ENCODE data around the gene MACF1.
"Not testable (repeated sequence)": the region's sequence is repeated elsewhere in the genome, so short reads cannot be mapped to it uniquely, and the experiment has no call there.

Gene MACF1

GRCh38 chr1:39181311-39181710 lies 23.2 kb upstream of the MACF1 start:
- DNase-seq (ENCODE audit: low read depth) = no peak

- DNase-seq (ENCODE audit: low read depth) = no peak
These were observed 21.7 kb upstream of the MACF1 start for GRCh38 chr1:39182804-39183203.

- peak; percentile 81 for DNase-seq (ENCODE audit: low read depth)
These were observed 20.8 kb upstream of the MACF1 start for GRCh38 chr1:39183503-39184353.

DNA sequence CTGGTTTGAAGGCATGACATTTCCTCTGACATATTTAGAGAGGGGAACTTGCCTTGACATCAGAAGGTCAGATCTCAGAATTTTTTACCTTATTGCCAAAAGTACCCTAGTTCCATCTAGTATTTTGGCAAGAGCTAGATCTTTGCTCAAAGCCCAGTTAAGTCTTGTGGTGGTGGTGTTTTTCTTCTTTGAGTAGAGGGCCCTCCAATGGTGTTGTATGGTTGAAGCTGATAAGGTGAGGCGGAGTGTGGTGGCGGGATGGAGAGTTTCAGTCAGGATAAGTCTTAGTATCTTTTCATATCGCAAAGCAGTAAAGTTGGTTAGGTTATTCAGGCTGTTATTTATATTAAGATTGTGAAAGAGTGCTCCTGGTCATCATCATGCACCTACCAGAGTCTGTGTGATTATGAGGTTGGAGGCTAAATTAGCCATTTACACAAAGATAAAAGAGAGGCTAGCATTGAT lies 20.1 kb upstream of the MACF1 start:
- no peak for DNase-seq (ENCODE audit: low read depth)

- no peak for DNase-seq (ENCODE audit: low read depth)
These were observed 17.0 kb upstream of the MACF1 start for GRCh38 chr1:39187275-39188046.

GRCh38 chr1:39189592-39190041 lies 14.9 kb upstream of the MACF1 start:
- DNase-seq (ENCODE audit: low read depth) = no peak

GRCh38 chr1:39190096-39190495 lies 14.4 kb upstream of the MACF1 start:
- no peak for DNase-seq (ENCODE audit: low read depth)

- DNase-seq (ENCODE audit: low read depth) = no peak
These were observed 10.0 kb upstream of the MACF1 start for GRCh38 chr1:39194398-39195051.

DNA sequence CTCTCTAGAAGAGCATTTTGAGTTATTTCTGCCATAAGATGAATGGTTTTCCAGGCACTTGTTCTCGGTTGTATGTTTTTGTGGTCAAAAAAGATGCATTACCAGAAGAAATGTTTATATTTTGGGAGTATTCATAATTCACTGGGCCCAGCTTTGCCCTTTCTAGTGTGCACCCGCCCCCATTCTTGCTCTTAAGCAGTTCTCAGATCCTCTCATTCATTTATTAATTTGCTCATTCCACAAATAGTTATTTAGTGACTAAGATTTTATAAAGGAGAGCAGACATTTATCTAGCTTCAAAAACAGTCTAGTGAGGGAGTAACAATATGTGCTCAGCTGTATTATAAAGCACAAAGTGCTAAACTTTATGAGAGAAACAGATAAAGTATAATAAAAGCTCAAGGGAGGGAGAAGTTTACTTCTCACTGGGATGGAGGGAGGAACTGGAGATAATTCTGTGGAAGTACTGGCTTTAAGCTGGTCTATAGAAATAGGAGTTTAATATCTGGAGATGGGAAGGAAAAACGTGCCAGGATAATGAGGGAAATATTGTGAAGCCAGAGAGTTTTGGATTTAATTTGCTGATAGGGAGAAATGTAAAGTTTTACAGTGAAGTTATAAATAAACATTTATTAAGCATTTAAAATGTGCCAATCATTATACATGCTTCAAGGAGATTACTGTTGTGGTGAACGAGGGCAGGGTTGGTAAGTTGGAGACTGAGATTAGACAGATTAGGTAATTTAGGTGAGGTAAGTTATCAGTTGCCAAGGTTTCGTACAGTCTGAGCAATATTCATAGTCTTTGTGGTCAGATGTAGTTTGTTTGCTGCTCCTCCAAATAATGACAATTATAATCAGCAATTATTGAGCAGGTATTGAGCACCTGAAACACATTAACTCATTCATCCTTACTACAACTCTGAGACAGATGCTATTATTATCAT lies 9.1 kb upstream of the MACF1 start:
- peak; percentile 39 for DNase-seq (ENCODE audit: low read depth)

DNA sequence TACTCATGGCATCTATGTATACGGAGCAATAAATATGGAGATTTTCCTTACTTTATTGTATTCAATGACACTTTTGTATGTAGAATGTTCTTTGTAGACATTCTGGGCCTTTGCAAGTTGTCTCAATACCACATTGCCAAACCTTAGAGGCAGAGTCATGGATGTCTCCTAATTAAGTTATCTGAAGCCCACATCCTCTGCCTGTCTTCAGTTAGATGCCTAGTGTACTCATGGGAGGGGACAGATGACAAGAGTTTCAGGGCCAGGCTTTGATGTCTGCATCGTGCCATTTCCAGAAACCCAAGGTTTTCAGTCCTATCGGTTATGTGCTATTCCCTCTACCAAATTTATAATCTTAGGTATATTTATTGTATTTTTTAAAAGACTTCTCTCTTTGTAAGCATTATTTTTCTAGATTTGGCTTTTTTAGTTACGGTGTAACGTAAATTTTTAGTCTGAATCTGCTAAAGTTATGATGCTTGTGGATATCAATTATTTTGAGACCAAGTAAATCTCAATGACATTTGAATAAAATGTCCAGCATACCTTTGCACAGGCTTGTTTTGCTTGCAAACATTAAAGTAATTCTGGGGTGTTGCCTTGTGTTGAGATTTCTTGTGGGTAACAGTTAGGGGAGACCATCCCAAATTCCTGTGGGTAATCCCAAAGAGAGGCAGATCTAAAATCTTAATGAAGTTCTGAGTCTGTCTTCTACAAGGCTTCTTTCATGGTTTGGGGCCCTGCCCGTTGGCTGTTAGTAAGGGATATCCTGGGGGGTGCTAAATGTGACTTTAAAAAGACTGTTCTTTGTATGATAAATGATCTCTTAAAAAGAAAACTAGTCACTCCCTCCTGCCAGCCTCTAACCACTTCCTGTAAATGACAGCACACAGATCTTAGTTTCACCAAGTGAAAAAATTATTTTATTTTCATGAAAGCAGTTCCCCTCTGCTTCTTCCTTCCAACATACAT lies 8.0 kb upstream of the MACF1 start:
- peak; percentile 56 for DNase-seq (ENCODE audit: low read depth)

DNA sequence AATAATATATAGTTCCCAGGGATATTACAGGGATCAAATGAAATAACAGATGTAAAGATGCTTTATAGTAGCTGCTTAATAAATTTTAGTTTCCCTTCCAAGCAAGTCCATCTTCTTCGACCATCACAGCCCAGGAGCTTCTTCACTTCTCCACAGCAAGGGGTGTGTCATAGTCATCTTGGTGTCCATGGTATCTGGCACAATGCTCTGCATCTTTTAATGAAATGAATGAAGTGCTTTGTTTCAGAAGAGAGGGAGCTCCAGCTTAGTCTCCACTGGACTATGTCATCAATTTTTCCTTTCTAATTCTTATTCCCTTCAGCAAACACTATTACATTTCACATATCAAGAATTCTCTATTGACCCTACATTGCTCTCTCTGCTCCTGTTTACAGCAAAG lies 4.9 kb upstream of the MACF1 start:
- DNase-seq (ENCODE audit: low read depth) = no peak

DNA sequence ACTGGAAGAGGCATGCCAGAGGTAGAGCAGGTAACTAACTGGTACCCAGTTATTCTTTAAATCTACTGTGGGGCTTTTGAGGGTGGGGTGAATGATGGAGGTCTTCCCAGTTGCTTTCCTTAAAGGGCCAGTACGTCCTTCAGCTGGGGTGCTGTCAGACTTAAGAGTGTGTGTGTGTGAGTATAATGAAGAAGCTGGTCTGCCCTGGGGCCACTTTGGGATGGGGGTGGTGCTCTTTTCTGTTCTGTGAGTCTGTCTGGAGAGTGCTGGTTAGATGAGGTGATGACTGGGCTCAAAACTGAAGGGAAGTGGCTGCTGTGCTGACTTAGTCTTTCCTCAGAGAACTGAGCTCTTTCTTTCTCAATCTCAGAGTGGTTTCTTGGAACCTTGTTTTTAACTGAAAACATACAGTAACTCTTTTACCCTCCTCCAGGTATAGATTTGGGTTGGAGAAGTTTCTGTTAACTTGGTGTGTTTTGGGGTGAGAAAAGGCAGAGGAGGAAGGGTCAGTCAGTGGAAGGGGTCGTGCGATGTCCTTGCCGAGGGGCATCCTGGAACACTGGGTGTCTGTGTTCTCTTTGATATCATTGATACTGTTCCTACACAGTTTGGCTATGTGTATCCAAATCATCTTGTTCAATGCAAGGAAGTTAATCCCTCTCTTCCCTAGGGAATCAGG lies 746 bp downstream of the MACF1 start:
- no peak for DNase-seq (ENCODE audit: low read depth)

GRCh38 chr1:39205781-39206464 lies 1.4 kb downstream of the MACF1 start:
- DNase-seq (ENCODE audit: low read depth) = no peak

DNA sequence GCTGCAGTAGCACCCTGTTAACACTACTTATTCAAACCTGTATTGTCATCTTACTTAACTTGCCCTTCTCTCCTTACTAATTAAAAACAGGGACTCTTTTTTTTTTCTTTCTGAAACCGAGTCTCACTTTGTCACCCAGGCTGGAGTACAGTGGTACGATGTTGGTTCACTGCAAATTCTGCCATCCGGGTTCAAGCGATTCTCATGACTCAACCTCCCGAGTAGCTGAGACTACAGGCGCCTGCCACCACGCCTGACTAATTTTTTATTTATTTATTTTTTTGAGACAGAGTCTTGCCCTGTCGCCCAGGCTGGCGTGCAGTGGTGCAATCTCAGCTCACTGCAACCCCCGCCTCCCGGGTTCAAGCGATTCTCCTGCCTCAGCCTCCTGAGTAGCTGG lies 3.9 kb downstream of the MACF1 start:
- not testable (repeated sequence) for DNase-seq (ENCODE audit: low read depth)

- no peak for DNase-seq (ENCODE audit: low read depth)
These were observed 6.2 kb downstream of the MACF1 start for GRCh38 chr1:39210649-39211048.

GRCh38 chr1:39212499-39212898 lies 8.0 kb downstream of the MACF1 start:
- no peak for DNase-seq (ENCODE audit: low read depth)

- no peak for DNase-seq (ENCODE audit: low read depth)
These were observed 9.1 kb downstream of the MACF1 start for GRCh38 chr1:39213511-39214002.

- no peak for DNase-seq (ENCODE audit: low read depth)
These were observed 9.7 kb downstream of the MACF1 start for GRCh38 chr1:39214021-39214713.

DNA sequence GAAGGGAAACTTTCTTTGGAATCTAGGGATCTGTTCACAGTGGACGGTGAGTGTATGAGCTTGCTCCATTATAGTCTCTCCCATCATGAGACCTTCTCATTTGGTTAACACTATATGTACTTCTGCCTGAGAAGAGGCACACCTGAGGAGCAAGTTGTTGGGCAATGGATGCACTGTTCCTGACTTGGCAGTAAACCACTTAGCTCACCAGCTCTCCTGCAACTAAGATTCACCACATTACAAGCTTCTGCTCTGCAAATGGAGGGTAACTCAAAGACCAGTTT lies 10.2 kb downstream of the MACF1 start:
- DNase-seq (ENCODE audit: low read depth) = no peak
